Neural progenitor cell (in vitro differentiated cells): Measurements from ENCODE around the gene KMT5B. TPM values are rescaled to one million over a fixed set of nuclear protein-coding genes. Genes with fewer than 3 reads are reported as not detected.

ENCODE experiments used
- DNase-seq: peaks from one replicate; pipeline ENCODE4 v3.0.0-alpha.2; 2016; ENCODE audit warnings: low spot score
- H2AFZ ChIP-seq: fragments of 200-600 bp; sonication (generic); replicated peaks from 2 replicates; pipeline ENCODE4 v1.6.1; 2016; ENCODE audit warnings: antibody characterized with exemption
- H3F3A ChIP-seq: fragments of 200-600 bp; sonication (generic); 2 replicates; pipeline ENCODE4 v1.6.1; 2016; ENCODE audit warnings: antibody characterized with exemption, low read depth
- H3K27ac ChIP-seq: fragments of 200-600 bp; sonication (generic); 2 replicates; pipeline ENCODE4 v1.5.1; 2016; ENCODE audit warnings: mild to moderate bottlenecking
- H3K27me3 ChIP-seq: fragments of 200-600 bp; sonication (generic); 2 replicates; pipeline ENCODE4 v1.6.1; 2016; ENCODE audit warnings: mild to moderate bottlenecking, moderate library complexity
- H3K36me3 ChIP-seq: fragments of 200-600 bp; sonication (generic); 2 replicates; pipeline ENCODE4 v1.5.1; 2016
- H3K4me1 ChIP-seq: fragments of 200-600 bp; sonication (generic); 2 replicates; pipeline ENCODE4 v1.6.1; 2016; ENCODE audit warnings: mixed run types
- H3K4me2 ChIP-seq: fragments of 200-600 bp; sonication (generic); 2 replicates; pipeline ENCODE4 v1.6.1; 2016
- H3K4me3 ChIP-seq: fragments of 200-600 bp; sonication (generic); 2 replicates; pipeline ENCODE4 v1.5.1; 2016
- H3K79me2 ChIP-seq: fragments of 200-600 bp; sonication (generic); 2 replicates; pipeline ENCODE4 v1.6.1; 2016; ENCODE audit warnings: low read depth
- H3K9ac ChIP-seq: fragments of 200-600 bp; sonication (generic); 2 replicates; pipeline ENCODE4 v1.6.1; 2016
- H3K9me3 ChIP-seq: fragments of 200-600 bp; sonication (generic); 2 replicates; pipeline ENCODE4 v1.5.1; 2016; ENCODE audit warnings: low read depth
- H4K20me1 ChIP-seq: fragments of 200-600 bp; sonication (generic); 2 replicates; pipeline ENCODE4 v1.6.1; 2016; ENCODE audit warnings: low read depth
- H3K27ac Mint-ChIP-seq: 3 replicates; pipeline ENCODE4 v1.8.0; 2021; ENCODE audit warnings: mixed read lengths
- H3K27me3 Mint-ChIP-seq: 2 replicates; pipeline ENCODE4 v1.8.0; 2022; ENCODE audit warnings: low read depth, mild to moderate bottlenecking, inconsistent platforms, moderate library complexity, mixed read lengths; ENCODE audit not compliant: insufficient read depth
- H3K36me3 Mint-ChIP-seq: 3 replicates; pipeline ENCODE4 v1.8.0; 2021; ENCODE audit warnings: mixed read lengths
- H3K4me1 Mint-ChIP-seq: 3 replicates; pipeline ENCODE4 v1.8.0; 2021; ENCODE audit warnings: mixed read lengths
- H3K4me3 Mint-ChIP-seq: 3 replicates; pipeline ENCODE4 v1.8.0; 2021; ENCODE audit warnings: mild to moderate bottlenecking, moderate library complexity, mixed read lengths
- H3K9me3 Mint-ChIP-seq: 3 replicates; pipeline ENCODE4 v1.8.0; 2020; ENCODE audit warnings: mixed read lengths
- EZH2 ChIP-seq: fragments of 200-600 bp; sonication (generic); IDR thresholded peaks from 2 replicates; pipeline ENCODE4 v1.6.1; 2017; ENCODE audit warnings: antibody characterized with exemption, mild to moderate bottlenecking, moderate library complexity
- EZH2phosphoT487 ChIP-seq: fragments of 200-600 bp; sonication (generic); IDR thresholded peaks from 2 replicates; pipeline ENCODE4 v1.6.1; 2017; ENCODE audit warnings: antibody characterized with exemption
- total RNA-seq: library from RNA; depleted of rRNA; stranded (reverse); fragments of >200 nt; gene quantifications from 2 replicates; pipeline ENCODE4 v1.2.3, GENCODE V29; 2015; ENCODE audit warnings: low replicate concordance
- TF ChIP-seq, protein P1 (sequence below): fragments of 200-600 bp; sonication (generic); IDR thresholded peaks from 2 replicates; pipeline ENCODE4 v1.5.1; 2017; ENCODE audit warnings: antibody characterized with exemption, mild to moderate bottlenecking

The KMT5B gene
- total RNA-seq, 1 donor from 2014 or later, result 62.4 TPM

DNA sequence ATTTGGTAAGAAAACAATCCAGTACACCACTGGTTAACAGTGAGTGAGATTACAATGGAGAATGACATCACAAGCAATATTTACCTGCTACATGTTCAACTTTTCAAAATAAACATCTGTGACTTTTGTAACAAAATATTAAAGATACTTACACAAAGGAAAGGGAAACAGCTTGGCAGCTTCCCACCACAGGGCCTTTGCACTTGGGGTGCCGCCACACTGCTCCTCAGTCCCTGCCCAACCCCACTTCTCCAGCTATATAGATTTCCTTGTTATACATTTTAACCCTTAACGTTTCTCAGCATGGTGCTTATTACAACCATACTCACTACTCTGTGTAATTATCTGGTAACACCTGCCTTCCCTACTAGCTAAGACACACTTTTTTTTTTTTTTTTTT, 10.9 kb downstream of the KMT5B start:
- no peak for DNase-seq
- Histone ChIP-seq H3K4me2 (no peak overlapping the region), H3K9ac (no peak overlapping the region), H3F3A (peaks cover 9% of the 10 kb centered on the region), H3K79me2 (peaks cover 100% of the 10 kb centered on the region), H4K20me1 (peaks cover 100% of the 10 kb centered on the region), H3K4me1 (peaks cover 5% of the 10 kb centered on the region), H3K4me3 (no peak overlapping the region), H3K27ac (no peak overlapping the region), H3K27me3 (no peaks in the 10 kb centered on the region), H3K36me3 (no peaks in the 10 kb centered on the region), H3K9me3 (no peaks in the 10 kb centered on the region), H2AFZ (no peak overlapping the region)
- no peak overlapping the region for H3K27ac Mint-ChIP-seq
- no peak for TF ChIP-seq EZH2
- TF ChIP-seq, protein P1, sequence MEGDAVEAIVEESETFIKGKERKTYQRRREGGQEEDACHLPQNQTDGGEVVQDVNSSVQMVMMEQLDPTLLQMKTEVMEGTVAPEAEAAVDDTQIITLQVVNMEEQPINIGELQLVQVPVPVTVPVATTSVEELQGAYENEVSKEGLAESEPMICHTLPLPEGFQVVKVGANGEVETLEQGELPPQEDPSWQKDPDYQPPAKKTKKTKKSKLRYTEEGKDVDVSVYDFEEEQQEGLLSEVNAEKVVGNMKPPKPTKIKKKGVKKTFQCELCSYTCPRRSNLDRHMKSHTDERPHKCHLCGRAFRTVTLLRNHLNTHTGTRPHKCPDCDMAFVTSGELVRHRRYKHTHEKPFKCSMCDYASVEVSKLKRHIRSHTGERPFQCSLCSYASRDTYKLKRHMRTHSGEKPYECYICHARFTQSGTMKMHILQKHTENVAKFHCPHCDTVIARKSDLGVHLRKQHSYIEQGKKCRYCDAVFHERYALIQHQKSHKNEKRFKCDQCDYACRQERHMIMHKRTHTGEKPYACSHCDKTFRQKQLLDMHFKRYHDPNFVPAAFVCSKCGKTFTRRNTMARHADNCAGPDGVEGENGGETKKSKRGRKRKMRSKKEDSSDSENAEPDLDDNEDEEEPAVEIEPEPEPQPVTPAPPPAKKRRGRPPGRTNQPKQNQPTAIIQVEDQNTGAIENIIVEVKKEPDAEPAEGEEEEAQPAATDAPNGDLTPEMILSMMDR, result no peak
- no peak for TF ChIP-seq EZH2phosphoT487
- no peak overlapping the region for H3K4me3 Mint-ChIP-seq
- H3K9me3 Mint-ChIP-seq, result no peaks in the 10 kb centered on the region
- H3K27me3 Mint-ChIP-seq, result no peaks in the 10 kb centered on the region
- peaks cover 13% of the 10 kb centered on the region for H3K36me3 Mint-ChIP-seq
- H3K4me1 Mint-ChIP-seq, result peaks cover 40% of the 10 kb centered on the region

DNA sequence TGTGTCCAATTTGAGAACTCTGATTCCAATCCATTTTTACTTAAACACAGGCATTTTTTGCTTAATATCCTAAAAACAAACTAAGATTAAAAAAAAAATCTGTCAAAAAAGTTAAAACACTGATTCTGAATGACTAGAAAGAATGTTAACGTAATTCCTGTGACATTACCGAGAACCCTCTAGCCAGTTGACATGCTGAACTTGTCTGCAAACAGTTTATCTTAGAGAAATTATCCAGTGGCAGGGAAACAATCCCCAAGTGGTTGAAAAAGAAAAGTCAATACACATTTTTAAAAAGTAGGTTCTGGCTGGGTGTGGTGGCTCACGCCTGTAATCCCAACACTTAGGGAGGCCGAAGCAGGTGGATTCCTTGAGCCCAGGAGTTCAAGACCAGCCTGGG, 11.6 kb downstream of the KMT5B start:
- peaks cover 99% of the 10 kb centered on the region for H4K20me1 ChIP-seq
- H3K27ac Mint-ChIP-seq, result no peak overlapping the region

DNA sequence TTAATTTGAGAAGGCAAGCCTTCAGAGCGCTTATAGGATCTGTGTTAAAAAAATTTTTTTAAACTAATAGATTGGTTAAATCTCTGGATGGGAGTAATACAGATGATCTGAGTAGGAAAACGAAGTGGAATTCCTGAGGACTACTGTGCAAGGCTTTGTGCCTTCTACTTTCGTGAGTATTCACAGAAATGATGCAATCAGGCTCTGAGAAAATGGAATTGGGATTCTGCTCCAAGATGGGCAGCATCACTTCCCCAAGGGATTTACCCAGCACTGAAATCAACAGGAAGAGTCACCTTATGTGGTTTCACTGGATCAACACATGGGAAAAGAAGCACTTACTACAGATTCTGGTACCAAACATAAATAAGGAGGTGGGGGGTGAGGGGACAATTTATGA, 12.5 kb downstream of the KMT5B start:
- Histone ChIP-seq H4K20me1 (peaks cover 99% of the 10 kb centered on the region), H3K9ac (no peak overlapping the region), H3K79me2 (peaks cover 100% of the 10 kb centered on the region), H3K36me3 (no peaks in the 10 kb centered on the region), H3F3A (no peaks in the 10 kb centered on the region), H3K4me1 (peaks cover under 1% of the 10 kb centered on the region), H3K4me3 (no peak overlapping the region), H3K27ac (no peak overlapping the region), H2AFZ (no peak overlapping the region), H3K4me2 (no peak overlapping the region), H3K27me3 (no peaks in the 10 kb centered on the region), H3K9me3 (no peaks in the 10 kb centered on the region)
- Mint-ChIP-seq H3K9me3 (no peaks in the 10 kb centered on the region), H3K36me3 (peaks cover 11% of the 10 kb centered on the region), H3K27ac (no peak overlapping the region), H3K4me1 (peaks cover 26% of the 10 kb centered on the region), H3K27me3 (no peaks in the 10 kb centered on the region), H3K4me3 (no peak overlapping the region)
- no peak for DNase-seq
- TF ChIP-seq, protein P1, result no peak
- TF ChIP-seq EZH2phosphoT487 (no peak), EZH2 (no peak)

More for the DNA sequence above, 11.6 kb downstream of the KMT5B start:
- H3K9ac ChIP-seq, result no peak overlapping the region
- peaks cover 3% of the 10 kb centered on the region for H3F3A ChIP-seq
- H3K4me3 Mint-ChIP-seq, result no peak overlapping the region
- TF ChIP-seq, protein P1, result no peak
- TF ChIP-seq EZH2, result no peak
- no peak for TF ChIP-seq EZH2phosphoT487
- H3K27me3 Mint-ChIP-seq, result no peaks in the 10 kb centered on the region
- peaks cover 100% of the 10 kb centered on the region for H3K79me2 ChIP-seq
- no peaks in the 10 kb centered on the region for H3K27me3 ChIP-seq
- peaks cover 34% of the 10 kb centered on the region for H3K4me1 Mint-ChIP-seq
- H3K27ac ChIP-seq, result no peak overlapping the region
- no peak overlapping the region for H2AFZ ChIP-seq
- H3K9me3 ChIP-seq, result no peaks in the 10 kb centered on the region
- H3K4me3 ChIP-seq, result no peak overlapping the region
- peaks cover 13% of the 10 kb centered on the region for H3K36me3 Mint-ChIP-seq
- H3K9me3 Mint-ChIP-seq, result no peaks in the 10 kb centered on the region
- peaks cover 5% of the 10 kb centered on the region for H3K4me1 ChIP-seq
- no peaks in the 10 kb centered on the region for H3K36me3 ChIP-seq
- no peak overlapping the region for H3K4me2 ChIP-seq
- no peak for DNase-seq
